GM18519 (cell line): ENCODE measurements around the gene S100G.
"Not testable (repeated sequence)": the region's sequence is repeated elsewhere in the genome, so short reads cannot be mapped to it uniquely, and the experiment has no call there.

ENCODE experiments used
- ATAC-seq: cut with Tn5 transposase; IDR thresholded peaks from one replicate; pipeline ENCODE4 v1.9.1; 2021; ENCODE audit warnings: mild to moderate bottlenecking, moderate library complexity; ENCODE audit not compliant: unreplicated experiment, low FRiP score

Gene S100G, protein sequence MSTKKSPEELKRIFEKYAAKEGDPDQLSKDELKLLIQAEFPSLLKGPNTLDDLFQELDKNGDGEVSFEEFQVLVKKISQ

DNA sequence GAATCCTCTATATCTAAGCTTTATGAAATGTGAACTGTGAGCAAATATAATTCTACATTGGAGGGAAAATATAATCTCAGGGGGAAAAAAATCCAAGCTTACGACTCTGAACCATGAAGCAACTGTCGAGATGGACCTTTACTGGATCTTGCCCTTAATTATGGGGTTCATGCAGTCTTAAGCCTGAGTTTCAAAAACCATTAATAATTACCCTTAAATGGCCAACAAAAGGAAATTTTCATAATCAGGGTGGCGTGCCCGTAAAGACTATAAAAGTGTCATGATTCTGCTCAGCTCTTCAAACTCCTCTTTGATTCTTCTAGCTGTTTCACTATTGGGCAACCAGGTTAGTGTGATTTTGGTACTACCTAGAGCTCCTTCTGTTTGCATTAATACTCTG is at the start of gene S100G:
S100G (plus strand) TSS at position 301 of the 400 bp plus-strand sequence. CDS start 849 bp downstream, outside the sequence.
- ATAC-seq = no peak

DNA sequence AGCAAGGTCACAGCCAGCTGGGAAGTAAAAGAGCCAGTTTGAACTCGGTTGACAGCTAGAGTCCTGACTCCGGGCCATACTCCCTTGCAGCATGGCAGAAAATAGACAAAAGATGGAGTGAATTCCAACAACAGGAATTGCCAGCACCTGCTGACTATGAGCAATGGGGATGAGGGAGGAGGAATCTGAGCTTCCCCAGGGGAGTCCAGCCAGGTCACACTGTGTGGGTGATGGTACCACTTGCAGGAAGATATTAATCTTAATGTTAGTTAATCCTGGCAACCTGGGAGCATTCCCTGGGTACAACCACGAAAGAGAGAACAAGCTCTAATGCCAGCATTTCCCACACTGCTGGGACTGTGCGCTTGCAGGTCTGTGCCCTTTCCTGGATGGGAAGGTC is 48.1 kb upstream of the S100G start:
- ATAC-seq = no peak

DNA sequence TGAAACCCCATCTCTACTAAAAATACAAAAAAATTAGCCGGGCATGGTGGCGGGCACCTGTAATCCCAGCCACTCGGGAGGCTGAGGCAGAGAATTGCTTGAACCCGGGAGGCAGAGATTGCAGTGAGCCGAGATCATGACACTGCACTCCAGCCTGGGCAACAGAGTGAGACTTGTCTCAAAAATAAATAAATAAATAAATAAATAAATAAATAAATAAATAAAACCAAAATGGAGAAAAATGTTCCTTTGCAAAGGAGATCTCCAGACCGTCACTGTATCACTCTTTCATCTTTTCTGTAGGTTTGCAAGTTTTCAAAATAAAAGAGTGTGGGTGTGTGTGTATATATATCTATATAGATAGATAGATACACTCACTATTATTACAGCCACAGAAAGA is 46.7 kb upstream of the S100G start:
- ATAC-seq = not testable (repeated sequence)

DNA sequence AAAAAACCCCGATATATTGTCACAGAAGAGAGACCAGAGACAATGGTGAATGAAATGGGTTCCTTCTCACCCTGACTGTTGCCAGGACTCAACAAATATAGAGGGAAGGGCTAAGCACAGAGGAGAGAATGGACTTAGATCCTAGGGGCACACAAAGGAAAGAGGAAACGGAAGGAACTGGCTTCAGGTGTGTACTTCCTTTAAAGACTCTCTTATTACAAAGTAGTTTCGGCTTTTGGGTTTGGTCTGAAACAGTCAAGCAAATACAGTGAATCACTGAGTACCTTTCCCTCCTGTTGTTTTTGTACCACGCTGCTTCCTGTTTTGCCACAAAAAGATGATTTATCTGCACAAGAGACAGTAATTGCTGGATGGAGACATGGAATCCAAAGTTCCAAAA is 46.1 kb upstream of the S100G start:
- no peak for ATAC-seq

DNA sequence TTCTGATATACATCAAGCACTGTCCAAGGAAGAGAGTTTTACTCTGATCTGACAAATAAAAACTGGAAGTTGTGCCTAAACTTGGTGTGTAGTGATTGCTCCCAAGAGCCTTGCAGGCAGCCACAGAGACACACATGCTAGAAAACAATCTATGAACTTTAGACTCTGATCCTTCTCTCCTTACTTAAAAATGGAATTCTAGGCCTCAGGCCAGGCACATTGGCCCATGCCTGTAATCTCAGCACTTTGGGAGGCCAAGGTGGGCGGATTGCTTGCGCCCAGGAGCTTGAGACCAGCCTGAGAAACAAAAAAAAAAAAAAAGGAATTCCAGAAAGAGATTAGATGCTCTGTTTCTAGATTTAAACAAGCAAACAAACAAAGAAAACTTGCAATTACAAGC is 45.6 kb upstream of the S100G start:
- no peak for ATAC-seq

DNA sequence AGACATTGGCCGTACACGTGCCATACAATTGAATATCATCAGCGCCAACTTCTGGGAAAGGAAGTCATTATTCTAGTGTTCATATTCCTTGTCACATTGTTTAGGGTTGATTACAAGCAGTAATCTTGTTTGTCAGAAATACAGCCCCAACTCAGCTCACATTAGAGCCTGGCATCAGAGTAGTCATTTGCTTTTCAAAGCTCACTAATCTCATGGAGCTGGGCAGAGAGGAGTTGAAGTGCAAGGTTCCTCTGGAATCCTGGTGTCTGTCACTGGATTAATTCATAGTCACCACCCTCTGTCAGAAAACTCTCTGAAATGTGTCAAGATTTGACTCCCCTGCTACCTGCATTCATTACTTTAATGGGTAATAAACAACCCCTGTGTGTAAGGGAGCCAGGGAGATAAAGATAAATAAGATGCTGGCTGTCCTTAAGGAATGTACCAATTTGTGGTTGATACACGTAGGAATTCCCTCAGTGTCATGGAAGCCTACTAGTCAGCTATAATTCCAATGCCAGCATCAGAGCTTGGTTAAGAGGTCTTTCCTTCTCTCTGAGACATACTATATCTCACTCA is 43.7 kb upstream of the S100G start:
- ATAC-seq = no peak

DNA sequence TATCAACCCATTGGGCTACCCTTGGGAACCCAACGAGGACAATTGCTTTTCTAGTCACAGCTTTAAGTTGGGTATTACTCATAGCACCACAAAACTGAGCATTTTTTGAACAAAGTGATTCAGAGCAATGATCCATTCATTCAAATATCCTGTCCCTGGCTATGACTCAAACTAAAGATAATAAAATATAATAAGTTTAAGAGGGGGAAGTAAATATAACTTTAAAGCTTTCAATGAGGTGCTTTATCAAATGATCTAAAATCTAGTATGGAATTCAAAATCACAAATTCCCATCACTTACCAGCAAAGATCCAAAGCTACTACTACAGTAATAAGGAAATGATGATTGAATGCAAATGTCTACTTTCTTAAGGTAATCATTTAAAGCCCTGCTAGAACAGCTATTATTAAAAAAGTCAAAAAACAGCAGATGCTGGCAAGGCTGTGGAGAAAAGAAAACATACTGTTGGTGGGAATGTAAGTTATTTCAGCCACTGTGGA is 39.8 kb upstream of the S100G start:
- no peak for ATAC-seq

DNA sequence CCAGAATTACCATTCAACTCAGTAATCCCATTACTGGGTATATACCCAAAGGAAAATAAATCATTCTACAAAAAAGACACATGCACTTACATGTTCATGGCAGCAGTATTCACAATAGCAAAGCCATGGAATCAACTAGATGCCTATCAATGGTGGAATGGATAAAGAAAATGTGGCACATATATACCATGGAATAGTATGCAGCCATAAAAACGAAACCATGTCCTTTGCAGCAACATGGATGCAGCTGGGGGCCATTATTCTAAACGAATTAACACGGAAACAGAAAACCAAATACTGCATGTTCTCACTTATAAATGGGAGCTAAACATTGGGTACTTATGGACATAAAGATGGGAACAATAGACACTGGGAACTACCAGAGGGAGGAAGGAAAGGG is 39.3 kb upstream of the S100G start:
- ATAC-seq = not testable (repeated sequence)

DNA sequence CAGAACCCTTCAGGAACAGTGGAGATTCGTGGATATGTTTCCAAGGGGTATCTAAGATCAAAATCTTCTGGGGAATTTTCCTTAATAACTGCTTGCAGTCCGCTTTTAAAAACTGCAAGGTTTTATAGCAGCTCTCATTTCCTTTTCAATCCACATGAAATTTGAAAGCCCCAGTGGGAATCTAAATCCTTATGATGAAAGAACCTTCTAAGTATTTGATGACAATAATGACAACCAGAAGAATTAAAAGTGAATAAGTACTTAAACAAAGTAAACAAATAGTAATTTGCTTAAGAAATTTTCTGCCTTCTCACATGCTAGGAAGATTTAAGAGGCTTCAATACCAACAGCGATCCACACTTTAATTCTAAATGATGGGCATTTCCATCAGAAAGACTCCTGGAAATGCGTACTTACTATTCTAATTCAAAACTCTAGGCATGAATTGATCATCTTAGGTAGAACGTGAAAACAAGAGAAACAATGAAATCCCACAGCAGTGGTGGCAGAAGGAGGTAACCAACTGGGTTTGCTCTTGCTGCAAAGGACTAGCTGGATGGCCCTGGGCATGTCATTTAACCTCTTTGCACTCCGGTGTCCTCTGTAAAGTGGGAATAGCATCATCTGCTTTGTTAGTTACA is 37.6 kb upstream of the S100G start:
- no peak for ATAC-seq

DNA sequence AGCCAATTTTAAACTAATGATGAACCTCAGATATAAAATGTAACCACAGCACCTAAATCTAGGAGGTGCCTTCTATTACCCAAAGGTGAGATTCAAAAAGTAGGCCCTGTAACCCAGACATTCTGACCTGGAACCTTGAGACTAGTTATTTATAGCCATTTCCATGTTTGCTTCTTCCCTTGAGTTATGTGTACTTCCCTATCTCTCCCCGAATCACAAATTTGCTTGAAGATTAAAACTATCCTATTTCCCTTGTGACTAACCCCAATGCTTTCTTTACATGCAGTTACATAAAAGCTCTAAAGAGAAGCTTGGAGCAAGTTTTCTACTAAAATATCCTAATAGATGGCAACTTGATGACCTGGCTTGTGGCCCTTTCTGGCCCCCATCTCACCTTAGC is 32.6 kb upstream of the S100G start:
- no peak for ATAC-seq

DNA sequence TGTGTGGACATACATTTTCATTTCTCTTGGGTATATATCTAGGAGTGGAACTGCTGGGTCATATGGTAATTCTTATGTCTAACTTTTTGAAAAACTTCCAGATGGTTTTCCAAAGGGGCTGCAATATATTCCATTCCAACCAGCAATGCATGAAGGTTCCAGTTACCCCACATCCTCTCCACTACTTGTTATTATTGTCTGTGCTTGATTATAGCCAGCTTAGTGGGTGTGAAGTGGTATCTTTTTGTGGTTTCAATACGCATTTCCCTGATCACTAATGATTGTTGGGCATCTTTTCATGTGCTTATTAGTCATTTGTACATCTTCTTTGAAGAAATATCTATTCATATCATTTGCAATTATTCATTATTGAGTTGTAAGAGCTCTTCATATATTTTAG is 31.5 kb upstream of the S100G start:
- no peak for ATAC-seq

DNA sequence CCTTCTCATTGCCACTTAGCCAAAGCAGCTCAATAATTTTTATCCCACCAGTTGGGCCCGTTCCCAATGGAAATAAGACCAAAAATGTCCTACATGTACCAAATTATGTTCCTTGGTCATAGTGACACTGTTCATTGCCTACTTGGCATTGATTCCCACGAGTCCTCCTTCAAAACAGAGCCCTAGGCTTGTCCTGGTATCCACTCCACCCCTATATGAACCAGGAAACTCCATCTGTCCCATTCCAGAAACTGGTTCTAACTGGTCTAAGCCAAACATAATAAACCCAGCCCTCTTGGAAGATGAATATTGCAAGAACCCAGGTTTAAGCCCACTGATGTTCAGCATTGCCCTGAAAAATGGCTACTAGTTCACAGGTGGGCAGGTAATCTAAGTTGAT is 30.9 kb upstream of the S100G start:
- ATAC-seq = no peak

DNA sequence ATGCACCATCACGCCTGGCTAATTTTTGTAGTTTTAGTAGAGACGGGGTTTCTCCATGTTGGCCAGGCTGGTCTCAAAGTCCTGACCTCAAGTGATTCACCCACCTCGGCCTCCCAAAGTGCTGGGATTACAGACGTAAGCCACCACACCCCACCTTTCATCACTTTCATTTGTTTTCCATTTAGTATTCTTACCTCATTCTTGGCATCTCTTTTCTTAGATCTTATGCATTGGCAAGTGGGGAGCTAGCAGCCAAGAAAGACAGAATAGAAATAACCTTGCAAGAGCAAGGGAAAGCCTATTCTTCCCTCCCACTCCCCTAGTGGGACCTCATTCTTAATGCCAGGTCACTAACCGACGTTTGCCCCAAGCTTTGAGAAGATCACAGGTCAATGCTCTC is 21.4 kb upstream of the S100G start:
- not testable (repeated sequence) for ATAC-seq

DNA sequence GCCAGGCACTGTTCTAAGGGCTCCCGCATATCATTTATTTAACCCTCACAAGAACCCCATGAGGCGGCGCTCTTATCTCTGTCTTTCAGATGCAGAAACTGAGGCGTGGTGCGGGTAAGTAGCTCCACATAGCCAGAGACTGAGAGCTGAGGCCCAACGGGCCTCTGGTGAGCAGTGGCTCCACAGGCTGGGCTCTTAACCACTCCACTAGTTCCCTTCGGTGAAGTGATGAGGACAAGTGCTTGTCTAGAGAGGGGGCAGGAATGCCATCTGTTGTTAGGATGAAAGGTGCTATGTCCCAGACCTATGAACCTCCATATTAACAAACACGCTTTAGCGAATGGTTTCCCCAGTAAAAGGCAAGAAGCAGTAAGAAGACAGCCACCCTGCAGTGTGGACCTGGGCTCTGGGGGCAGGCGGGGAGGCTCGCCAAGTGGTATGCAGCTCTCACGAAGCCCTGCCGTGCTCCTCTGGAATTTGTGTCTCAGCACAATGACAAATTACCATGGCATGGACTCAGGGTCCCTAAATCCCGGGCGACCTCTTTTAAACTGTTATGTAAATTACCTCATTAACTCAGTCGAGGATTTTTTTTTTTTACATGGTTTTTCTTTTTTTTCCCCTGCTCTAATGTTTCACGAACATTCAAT is 20.9 kb upstream of the S100G start:
- no peak for ATAC-seq

DNA sequence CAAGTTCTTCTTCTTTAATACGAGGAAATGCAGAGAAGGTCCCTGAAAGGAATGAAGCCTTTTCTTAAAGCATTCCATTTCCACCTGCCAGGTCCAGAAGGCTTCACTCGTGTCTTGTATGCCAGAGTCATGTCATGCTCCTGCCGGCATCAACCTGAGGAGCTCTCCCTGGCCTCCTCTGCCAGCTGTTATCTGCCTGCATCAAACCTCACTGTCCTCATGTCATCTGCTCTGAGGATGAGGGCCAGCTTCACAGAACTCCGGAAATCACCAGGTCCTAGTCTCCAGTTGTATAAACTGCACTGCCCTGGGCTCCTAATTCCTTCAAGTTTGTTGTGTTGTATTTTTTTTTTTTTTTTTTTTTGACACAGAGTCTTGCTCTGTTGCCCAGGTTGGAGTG is 20.0 kb upstream of the S100G start:
- ATAC-seq = no peak

DNA sequence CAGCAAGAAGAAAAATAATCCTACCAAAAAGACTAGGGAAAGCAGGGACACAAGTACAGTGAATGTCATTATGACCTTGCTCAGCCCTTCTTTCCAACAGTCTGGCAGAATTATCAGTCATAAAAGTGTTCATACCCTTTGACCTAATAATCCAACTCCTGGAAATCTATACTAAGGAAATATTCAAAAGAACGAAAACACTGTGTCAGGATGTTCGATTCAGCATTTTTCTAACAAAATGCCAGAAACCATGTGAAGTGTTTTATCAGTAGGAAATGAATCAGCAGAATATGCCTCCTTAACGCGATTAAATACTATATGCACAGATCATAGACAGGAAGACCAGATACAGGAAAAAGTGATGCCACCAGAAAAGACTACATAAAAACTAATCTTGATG is 16.2 kb upstream of the S100G start:
- ATAC-seq = no peak

DNA sequence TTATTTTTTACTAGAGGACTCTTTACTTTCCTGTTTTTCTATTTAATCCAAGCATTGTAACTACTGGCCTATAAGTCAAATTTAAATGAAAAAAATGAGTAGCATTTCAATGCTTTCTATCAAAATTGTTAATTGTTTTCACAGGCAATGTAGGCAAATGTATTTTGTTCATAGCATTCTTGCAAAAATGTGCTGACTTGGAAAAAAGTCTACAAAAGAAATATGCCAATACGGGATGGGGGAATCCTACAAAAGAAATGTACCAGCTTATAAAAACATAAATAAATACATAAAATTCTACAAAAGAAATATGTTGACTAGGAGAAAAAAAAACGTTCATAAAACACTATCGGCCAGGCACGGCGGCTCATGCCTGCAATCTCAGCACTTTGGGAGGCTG is 14.9 kb upstream of the S100G start:
- no peak for ATAC-seq

DNA sequence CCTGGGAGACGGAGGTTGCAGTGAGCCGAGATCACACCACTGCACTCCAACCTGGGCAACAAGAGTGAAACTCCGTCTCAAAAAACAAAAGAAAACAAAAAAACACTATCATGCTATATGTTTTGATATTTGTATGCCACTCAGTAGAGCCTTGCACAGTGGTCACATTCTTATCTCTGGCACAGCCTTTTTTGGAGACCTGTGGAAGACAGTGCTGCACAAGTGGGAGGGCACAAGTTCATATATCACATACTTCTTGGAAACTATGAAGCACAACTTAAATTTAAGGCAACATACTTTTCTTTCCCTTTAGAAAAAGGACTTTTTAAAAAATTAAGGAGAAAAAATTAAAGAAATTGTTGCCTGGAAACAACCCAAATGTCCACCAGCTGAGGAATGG is 14.4 kb upstream of the S100G start:
- ATAC-seq = no peak

DNA sequence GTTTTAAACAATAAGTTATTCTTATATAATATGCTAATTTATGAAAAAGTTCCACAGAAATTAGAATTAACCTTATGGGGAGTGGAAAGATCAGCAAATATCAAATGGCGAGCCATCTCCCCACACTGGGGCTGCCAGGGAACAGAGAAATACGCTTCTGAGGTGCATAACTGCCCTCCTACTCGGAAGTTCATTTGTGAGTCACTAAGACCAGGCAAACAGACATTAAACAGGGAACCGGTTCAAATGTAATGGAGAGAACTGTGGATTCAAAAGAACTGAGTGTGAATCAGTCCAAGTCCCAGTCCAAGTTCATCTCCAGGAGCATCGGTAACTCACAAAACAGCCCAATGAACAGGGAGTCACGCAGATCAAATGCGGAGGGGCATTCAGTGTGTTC is 11.4 kb upstream of the S100G start:
- no peak for ATAC-seq

DNA sequence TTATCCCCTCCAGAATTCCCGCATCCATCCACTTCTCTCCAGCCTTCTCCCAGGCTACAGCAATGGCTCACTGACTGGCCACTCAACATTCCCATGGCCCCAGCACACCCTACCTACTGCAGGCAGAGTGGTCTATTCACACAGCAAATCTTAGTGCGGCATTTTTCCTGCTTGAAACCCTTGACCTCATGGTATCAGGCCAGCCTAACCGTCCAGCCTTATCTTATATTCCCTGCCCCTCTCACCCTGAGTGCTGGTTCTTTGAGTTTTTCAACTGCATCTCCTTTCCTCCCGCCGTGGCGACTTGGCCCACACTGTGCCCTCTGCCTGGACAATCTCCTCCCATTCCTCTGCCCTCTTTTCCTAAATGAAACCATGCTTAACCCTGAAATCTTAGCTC is 10.0 kb upstream of the S100G start:
- ATAC-seq = no peak

DNA sequence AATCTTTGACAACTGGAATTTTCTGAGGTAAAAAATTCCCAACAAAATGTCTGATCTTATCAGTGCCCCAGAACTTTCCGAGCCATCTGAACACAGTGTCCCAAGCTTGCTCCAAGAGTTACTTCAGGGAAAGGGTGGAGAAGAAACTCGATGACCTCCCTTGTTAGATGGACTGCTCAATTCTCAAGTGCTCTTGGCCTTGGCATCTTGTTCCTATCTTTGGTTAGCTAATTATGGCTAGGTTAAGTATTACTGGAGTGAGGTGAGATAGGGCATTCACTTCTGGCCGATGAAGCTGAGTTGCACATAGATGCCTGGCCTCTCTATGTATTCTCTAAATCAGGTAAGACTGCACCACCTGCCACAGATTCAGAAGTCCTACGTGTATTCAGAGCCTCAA is 9.1 kb upstream of the S100G start:
- no peak for ATAC-seq

DNA sequence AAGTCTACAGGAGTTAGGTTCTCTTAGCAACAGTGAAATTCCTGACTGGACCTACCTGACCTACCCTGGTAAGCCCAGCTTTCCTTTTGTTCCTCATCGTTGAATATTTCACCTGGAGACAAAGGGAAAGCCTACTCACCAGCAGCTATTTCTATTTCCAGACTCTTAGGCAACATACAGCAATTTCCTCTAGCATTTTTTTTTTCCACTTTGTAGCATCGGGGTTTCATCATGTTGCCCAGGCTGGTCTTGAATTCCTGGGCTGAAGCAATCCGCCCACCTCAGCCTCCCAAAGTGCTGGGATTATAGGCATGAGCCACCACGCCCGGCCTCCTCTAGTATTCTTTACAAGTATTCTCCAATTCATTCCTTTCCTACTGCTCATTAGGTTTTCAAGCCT is 6.8 kb upstream of the S100G start:
- no peak for ATAC-seq
